Muscle layer of duodenum (tissue), 2 donors: ENCODE results near the gene CABLES2.
"Not testable (repeated sequence)": the region's sequence is repeated elsewhere in the genome, so short reads cannot be mapped to it uniquely, and the experiment has no call there.

Experiments
- H3K27ac ChIP-seq: one replicate; pipeline ENCODE4 v1.7.0; 2013; ENCODE audit warnings: mild to moderate bottlenecking, low read length
- H3K27me3 ChIP-seq: one replicate; pipeline ENCODE4 v1.7.0; 2013; ENCODE audit warnings: low read depth, mild to moderate bottlenecking, control low read depth, low read length
- H3K36me3 ChIP-seq, 2 donors: one replicate each; pipeline ENCODE4 v1.7.0; 2013; ENCODE audit warnings: low read length in 2 of 2, control low read depth in 1 of 2, mild to moderate bottlenecking in 1 of 2; ENCODE audit not compliant: insufficient read depth in 2 of 2, control insufficient read depth in 1 of 2
- H3K4me1 ChIP-seq, 2 donors: one replicate each; pipeline ENCODE4 v1.7.0; 2013; ENCODE audit warnings: low read length in 2 of 2, mild to moderate bottlenecking in 2 of 2, control low read depth in 1 of 2, moderate library complexity in 1 of 2; ENCODE audit not compliant: insufficient read depth in 2 of 2, control insufficient read depth in 1 of 2
- H3K4me3 ChIP-seq, 2 donors: one replicate each; pipeline ENCODE4 v1.7.0; 2013; ENCODE audit warnings: low read length in 2 of 2, low read depth in 1 of 2, mild to moderate bottlenecking in 1 of 2
- H3K9me3 ChIP-seq, 2 donors: one replicate each; pipeline ENCODE4 v1.7.0; 2013; ENCODE audit warnings: low read length in 2 of 2, control low read depth in 1 of 2, mild to moderate bottlenecking in 1 of 2; ENCODE audit not compliant: control insufficient read depth in 1 of 2
- donor health status: healthy.

CABLES2 gene

DNA sequence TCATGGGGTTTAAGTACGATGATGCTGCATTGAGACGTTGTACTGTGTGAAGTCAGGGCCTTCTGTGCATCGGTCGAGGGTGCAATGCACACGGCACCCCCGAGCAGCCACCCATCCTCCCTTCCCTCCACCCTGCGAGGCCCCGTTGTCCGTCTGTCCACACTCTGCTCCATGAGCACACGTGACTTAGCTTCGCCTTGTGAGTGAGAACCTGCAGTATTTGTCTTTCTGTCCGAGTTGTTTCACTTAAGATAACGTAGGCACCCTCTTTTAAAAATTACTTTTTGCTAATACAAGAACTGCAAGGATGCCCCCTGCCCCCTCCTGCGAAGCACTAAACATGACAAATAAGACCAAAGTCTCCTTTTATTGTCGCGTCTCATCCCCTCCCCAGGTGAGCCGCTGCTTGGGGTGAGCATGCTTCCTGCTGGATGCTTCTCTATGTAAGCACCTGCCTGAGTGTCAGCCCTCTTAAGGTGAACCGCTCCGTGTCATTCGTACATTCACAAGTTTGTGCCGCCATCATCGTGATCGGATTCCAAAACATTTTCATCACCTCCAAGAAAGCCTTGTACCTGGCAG lies 23.9 kb upstream of the CABLES2 start:
- H3K27ac ChIP-seq = no peak overlapping the region
- no peaks in the 10 kb centered on the region for H3K4me1 ChIP-seq
- H3K4me3 ChIP-seq = no peak overlapping the region
- no peaks in the 10 kb centered on the region for H3K27me3 ChIP-seq
- H3K36me3 ChIP-seq = no peaks in the 10 kb centered on the region
- no peaks in the 10 kb centered on the region for H3K9me3 ChIP-seq

DNA sequence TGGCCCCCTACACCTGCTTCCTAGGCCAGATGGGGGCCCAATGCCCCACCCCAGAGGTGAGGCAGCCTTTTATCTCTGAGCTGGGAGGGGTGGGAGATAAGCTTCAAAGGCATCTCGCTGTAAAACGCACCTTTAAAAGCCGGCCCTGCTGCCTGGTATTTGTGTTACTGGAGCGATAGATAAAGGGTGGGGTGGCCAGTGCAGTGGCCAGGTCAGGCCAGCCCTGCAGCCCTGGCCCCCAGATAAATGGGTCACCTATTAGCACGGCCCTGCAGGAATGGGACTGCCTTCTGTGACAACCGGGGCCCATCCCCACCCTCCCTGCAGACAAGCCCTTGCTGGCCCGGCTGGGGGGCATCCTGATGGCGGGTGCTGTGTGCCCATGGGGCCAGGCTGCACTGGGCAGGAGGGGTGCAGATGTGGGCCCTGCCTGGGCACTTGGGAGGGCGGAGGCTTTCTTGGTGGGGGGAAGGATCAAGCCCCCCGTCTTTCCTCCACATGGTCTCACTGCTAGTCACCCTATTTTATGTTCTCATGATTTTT lies 23.3 kb upstream of the CABLES2 start:
- Histone ChIP-seq H3K4me1 (no peaks in the 10 kb centered on the region), H3K9me3 (no peaks in the 10 kb centered on the region), H3K27ac (no peak overlapping the region), H3K36me3 (no peaks in the 10 kb centered on the region), H3K27me3 (no peaks in the 10 kb centered on the region), H3K4me3 (no peak overlapping the region)

DNA sequence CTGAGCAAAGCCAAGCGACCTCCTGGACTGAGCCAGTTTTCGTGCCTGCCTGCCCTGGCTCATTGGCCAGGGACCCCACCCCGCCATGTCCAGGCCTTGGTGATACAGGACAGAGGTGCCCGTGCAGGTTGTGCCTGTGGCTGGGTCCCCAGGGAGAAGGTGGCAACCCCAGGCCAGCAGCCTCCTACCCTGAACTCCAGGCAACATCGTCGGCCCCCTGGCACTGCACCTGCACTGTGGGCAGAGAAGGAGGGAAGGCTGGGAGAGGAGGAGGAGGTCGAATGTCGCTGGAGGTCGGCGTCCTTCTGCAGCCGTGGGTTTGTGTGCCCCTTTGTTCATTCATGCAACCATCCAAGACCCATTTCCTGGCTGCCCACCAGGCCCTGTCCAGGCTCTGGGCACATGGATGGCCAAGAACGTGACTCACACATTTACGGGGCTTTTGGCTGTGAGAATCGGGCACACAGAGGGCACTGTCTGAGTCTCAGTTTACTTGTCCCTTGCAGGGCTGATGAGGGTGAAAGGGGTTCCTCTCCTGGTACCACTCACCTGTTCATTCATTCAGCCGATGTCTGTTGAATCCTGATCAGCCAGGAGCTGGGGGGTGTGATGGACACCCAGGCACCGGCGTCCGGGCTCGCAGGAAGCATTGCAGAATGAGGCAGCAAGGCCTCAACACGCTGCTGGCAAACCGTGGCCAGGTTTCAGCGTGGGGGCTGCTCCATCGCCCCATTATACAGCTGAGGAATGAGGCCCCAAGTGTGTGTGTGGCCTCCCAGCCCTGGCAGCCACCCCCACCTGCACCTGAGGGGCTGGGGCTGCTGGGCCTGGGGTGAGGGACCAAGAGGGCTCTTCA lies 22.6 kb upstream of the CABLES2 start:
- H3K27me3 ChIP-seq = no peaks in the 10 kb centered on the region
- no peaks in the 10 kb centered on the region for H3K36me3 ChIP-seq
- H3K4me1 ChIP-seq = no peaks in the 10 kb centered on the region
- no peak overlapping the region for H3K27ac ChIP-seq
- no peaks in the 10 kb centered on the region for H3K9me3 ChIP-seq
- H3K4me3 ChIP-seq = no peak overlapping the region

DNA sequence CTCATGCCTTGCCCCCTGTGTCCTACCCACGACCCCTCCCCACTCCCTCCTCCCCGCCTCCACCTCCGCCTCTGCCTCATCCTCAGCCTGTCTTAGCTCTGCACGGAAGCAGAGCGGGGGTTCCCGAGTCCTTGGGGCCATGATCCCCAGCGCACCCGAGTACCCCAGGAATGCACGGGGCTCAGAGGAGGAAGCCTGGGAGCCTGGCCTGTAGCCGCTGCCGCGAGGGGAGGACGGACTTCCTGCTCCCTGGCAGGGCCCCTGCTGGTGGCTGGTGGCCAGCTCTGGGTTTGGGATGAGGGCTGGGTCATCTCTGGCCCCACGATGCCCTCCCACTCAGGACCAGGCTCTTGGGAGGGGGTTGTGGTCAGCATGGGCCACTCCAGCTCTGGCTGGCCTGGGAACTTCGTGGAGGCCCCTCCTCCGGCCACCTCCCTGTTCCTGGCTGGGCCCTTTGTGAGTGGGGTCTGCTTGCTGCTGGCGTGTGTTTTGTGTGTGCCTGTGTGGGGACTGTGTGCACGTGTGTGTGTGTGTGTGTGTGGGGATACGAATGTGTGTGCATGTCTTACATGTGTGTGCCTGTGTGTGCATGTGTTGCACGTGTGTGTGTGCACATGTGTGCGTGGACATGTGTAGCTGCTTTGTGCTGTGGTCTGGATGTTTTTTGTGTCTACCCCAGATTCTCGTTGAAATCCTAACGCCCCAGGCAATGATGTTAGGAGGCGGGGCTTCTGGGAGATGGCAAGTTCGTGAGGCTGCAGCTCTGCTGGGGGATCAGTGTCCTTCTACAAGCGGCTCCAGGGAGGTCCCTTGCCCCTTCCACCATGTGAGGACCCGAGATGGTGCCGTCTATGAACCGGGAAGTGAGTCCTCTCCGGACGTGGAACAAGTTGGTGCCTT lies 21.6 kb upstream of the CABLES2 start:
- Histone ChIP-seq H3K9me3 (no peaks in the 10 kb centered on the region), H3K27ac (no peak overlapping the region), H3K27me3 (no peaks in the 10 kb centered on the region), H3K4me3 (no peak overlapping the region), H3K36me3 (no peaks in the 10 kb centered on the region), H3K4me1 (no peaks in the 10 kb centered on the region)

DNA sequence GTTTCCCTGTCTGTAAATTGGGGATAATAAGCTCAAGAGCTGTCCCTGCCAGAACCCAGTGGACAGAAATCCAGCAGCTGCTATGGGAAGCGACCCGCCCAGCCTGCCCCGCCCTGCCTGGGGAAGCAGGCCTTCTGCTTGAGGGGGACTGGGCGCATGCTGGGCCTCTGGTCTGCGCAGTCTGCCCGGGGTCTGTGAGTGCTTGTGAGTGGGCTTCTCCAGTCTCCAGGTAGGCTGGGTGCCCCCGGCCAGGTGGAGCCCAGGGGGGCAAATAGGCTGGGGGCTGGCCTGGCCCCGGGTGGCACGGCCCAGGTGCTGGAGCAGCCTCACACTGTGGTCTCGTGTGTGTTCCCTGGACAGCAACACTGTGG lies 20.9 kb upstream of the CABLES2 start:
- Histone ChIP-seq H3K27ac (no peak overlapping the region), H3K4me3 (no peak overlapping the region), H3K4me1 (no peaks in the 10 kb centered on the region), H3K36me3 (no peaks in the 10 kb centered on the region), H3K9me3 (no peaks in the 10 kb centered on the region), H3K27me3 (no peaks in the 10 kb centered on the region)

DNA sequence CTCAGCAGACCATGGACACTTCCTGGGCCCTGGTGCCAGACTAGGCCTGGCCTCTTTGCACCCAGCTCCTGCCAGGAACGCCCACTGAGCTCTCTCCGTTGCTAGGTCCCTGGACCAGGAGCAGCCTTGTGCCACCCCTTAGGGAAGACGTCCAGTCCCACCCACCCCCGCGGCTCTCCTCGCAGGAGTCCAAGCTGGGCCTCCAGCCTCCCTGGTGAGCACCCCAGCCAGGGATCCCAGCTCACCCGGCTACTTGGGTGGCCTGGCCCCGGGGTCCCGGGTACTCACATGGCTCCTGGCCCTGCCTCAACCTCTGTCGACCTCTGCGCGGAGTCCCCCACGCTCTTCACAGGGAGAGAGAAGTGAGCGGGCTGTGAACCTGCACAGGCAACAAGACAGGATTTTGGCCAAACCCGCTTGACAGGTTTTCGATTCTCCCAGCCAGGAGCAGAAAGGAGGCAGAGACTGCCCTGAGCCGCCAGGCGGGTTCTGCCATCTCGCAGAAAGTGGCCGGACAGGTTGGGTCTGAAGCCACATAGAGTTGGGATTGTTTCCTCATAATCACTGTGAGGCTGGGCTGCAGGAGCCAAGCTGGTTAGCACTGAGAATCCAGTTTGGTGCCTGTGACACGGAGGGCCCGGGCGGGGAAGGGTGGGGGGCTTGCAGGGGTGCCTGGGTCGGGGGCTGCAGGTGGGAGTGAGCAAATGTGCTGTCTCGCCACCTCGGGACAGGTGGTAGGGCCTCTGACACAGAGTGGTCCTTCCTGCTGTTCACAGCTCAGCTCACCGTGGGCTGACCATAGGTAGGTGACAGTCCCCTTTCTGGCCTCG lies 20.3 kb upstream of the CABLES2 start, which contains the start of gene RBBP8NL:
Gene RBBP8NL, minus strand, starts transcription at position 368 of the 830 bp plus-strand sequence. CDS start 7,892 bp downstream, outside the sequence.
- Histone ChIP-seq H3K4me3 (no peak within 1 kb of the TSS), H3K27ac (no peak within 1 kb of the TSS), H3K36me3 (no peaks in the 10 kb centered on the region), H3K9me3 (no peaks in the 10 kb centered on the region), H3K4me1 (no peaks in the 10 kb centered on the region), H3K27me3 (no peaks in the 10 kb centered on the region)

DNA sequence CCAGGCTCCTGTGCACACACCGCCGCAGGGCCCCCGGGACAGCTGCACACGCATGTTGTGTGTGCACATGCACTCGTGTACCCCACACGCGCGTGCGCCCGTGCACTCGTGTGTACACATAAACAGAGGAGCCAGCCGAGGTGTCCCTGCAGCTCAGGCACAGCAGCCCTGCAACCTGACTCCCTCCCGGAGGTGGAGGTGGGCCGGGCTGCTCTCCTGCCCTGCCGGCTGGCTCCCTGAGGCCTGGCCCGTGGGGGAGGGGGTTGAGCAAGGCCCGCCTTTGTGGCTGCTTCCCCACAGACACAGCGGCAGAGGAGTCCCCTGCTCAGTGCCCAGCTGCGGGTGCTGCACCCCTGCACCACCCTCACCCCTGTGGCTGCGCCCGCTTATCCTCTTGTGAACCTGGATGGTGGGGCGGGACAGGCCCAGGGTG lies 19.6 kb upstream of the CABLES2 start:
- H3K27ac ChIP-seq = no peak overlapping the region
- no peaks in the 10 kb centered on the region for H3K4me1 ChIP-seq
- no peak overlapping the region for H3K4me3 ChIP-seq
- no peaks in the 10 kb centered on the region for H3K36me3 ChIP-seq
- no peaks in the 10 kb centered on the region for H3K27me3 ChIP-seq
- H3K9me3 ChIP-seq = no peaks in the 10 kb centered on the region

DNA sequence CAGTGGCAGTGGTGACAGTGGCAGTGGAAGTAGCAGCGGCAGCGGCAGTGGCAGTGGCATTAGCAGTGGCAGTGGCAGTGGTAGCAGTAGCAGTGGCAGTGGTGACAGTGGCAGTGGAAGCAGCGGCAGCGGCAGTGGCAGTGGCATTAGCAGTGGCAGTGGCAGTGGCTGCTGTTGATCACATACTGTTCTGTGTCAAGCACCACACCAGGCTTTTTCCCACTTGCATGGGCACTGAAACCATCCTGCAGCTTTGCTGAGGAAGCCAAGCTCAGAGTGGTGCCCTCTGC lies 18.9 kb upstream of the CABLES2 start:
- H3K4me3 ChIP-seq, H3K27ac ChIP-seq, H3K27me3 ChIP-seq, H3K36me3 ChIP-seq, H3K9me3 ChIP-seq, H3K4me1 ChIP-seq: not testable (repeated sequence)

DNA sequence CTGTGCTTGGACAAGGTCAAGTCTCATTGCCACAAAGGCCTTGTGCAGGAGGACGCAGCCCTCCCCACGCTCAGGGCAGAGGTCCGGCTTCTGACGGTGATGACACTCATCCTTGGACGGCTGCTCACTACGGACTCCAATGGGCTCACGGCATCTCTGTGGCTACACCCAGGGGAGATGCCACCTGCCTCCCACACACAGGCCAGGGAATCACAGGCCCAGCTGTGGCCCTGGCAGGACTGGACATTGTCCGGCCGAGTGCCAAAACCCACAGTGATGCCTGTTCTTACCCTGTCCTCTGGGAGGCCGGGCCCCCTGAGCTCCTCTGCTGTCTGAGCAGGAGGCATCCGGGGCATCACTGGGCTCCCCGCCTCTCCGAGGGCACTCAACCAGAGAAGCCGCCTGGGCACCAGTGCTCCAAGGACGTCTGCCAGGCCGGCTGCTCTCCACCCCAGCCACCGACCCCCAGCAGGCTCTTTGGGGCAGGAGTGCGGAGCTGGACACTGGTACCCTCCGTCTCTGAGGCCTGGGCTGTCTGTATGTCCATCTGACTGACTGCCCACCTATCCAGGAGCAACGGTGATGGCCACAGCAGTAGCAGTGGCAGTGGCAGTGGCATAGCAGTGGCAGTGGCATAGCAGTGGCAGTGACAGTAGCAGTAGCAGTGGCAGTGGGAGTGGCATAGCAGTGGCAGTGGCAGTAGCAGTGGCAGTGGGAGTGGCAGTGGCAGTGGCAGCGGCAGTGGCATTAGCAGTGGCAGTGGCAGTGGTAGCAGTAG lies 18.4 kb upstream of the CABLES2 start:
- Histone ChIP-seq H3K36me3 (no peaks in the 10 kb centered on the region), H3K4me3 (no peak overlapping the region), H3K4me1 (no peaks in the 10 kb centered on the region), H3K27me3 (no peaks in the 10 kb centered on the region), H3K9me3 (no peaks in the 10 kb centered on the region), H3K27ac (no peak overlapping the region)
